SHP77 treated with DMSO at 0.1 percent for 48 hours (cell line): ENCODE results near the gene RBBP6.
"Not testable (repeated sequence)": the region's sequence is repeated elsewhere in the genome, so short reads cannot be mapped to it uniquely, and the experiment has no call there.

Experiments used
- DNase-seq: peaks from one replicate; lab custom pipeline; 2025; lab: John Stamatoyannopoulos, UW

The RBBP6 gene

DNA sequence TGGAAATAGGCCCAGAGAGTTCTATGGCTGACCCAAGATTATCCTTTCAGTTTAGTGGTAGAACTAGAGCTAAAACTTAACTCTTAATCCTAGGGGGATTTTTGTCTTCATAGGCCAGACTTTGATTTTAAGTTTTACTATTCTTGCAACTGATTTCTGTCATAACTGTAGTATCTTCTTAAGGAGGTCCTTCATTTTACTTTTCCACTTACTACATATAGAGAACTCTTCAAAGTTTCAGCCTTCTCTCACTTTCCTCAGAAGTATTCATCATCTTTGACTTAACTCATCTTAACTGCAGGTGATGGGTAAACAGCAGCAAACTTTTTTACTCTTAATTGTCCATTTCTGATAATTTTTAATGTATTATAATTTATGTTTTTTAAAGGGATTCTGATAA, 23.4 kb downstream of the RBBP6 start:
- no peak for DNase-seq

DNA sequence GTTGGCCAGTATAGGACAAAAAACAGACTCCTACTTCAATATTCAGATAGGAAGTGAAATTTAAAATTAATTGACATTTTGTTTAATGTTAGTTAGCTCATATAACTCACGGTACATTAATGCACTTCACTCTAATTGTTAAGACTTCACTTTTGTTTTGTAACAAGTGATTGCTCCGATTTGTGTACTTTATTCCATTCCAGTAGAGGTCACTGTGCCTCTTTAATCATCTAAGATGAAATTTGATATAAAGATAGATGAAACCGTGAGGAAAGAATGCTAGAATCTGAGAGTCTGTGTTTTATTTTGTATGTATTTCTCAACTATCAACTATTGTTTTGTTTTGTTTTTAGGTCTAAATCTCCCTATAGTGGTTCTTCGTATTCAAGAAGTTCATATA, 29.0 kb downstream of the RBBP6 start:
- no peak for DNase-seq

DNA sequence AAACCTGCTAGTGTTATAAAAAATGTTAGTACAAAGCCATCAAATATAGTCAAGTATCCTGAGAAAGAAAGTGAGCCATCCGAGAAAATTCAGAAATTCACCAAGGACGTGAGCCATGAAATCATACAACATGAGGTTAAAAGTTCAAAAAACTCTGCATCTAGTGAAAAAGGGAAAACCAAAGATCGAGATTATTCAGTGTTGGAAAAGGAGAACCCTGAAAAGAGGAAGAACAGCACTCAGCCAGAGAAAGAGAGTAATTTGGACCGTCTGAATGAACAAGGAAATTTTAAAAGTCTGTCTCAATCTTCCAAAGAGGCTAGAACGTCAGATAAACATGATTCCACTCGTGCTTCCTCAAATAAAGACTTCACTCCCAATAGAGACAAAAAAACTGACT, 31.7 kb downstream of the RBBP6 start:
- DNase-seq: no peak

DNA sequence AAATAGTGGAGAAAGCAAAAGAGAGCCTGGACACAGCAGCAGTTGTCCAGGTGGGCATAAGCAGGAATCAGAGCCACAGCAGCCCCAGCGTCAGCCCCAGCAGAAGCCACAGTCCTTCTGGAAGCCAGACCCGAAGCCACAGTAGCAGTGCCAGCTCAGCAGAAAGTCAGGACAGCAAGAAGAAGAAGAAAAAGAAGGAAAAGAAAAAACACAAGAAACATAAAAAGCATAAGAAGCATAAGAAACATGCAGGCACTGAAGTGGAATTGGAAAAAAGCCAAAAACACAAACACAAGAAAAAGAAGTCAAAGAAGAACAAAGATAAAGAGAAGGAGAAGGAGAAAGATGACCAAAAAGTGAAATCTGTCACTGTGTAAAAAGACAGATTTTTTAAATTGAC, 32.7 kb downstream of the RBBP6 start:
- no peak for DNase-seq

DNA sequence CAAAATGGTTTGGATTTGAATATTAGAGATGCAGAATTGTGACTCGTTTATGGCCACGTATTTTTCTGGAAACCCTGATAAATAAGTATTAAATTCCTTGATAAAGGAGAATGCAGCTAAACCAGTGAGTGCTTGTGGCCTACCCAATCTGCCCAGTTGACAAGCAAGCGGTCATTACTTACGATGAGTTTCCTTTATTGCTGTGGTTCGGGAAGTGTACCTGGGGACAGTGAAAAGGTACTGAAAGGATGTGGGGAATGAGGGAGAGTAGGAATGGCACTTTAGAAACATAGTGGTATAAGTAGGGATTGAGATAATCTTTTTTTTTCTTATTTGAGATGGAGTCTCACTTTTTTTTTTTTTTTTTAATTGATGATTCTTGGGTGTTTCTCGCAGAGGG, 33.8 kb downstream of the RBBP6 start:
- DNase-seq: no peak

DNA sequence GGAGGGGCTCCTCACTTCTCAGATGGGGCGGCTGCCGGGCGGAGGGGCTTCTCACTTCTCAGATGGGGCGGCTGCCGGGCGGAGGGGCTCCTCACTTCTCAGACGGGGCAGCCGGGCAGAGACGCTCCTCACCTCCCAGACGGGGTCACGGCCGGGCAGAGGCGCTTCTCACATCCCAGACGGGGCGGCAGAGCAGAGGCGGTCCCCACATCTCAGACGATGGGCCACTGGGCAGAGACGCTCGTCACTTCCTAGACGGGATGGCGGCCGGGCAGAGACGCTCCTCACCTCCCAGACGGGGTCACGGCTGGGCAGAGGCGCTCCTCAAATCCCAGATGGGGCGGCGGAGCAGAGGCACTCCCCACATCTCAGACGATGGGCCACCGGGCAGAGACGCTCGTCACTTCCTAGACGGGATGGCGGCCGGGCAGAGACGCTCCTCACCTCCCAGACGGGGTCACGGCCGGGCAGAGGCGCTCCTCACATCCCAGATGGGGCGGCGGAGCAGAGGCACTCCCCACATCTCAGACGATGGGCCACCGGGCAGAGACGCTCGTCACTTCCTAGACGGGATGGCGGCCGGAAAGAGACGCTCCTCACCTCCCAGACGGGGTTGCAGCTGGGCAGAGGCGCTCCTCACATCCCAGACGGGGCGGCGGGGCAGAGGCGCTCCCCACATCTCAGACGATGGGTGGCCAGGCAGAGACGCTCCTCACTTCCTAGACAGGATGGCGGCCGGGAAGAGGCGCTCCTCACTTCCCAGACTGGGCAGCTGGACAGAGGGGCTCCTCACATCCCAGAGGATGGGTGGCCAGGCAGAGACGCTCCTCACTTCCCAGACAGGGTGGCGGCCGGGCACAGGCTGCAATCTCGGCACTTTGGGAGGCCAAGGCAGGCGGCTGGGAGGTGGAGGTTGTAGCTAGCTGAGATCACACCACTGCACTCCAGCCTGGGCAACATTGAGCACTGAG, 35.4 kb downstream of the RBBP6 start:
- DNase-seq: not testable (repeated sequence)

DNA sequence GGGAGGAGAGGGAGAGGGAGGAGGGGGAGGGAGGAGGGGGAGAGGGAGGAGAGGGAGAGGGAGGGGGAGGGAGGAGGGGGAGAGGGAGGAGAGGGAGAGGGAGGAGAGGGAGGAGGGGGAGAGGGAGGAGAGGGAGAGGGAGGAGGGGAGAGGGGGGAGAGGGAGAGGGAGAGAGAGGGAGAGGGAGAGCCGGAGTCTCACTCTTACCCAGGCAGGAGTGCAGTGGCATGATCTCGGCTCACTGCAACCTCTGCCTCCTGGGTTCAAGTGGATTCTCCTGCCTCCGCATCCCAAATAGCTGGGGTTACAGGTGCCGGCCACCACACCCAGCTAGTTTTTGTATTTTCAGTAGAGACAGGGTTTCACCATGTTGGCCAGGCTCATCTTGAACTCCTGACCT, 36.4 kb downstream of the RBBP6 start:
- not testable (repeated sequence) for DNase-seq

DNA sequence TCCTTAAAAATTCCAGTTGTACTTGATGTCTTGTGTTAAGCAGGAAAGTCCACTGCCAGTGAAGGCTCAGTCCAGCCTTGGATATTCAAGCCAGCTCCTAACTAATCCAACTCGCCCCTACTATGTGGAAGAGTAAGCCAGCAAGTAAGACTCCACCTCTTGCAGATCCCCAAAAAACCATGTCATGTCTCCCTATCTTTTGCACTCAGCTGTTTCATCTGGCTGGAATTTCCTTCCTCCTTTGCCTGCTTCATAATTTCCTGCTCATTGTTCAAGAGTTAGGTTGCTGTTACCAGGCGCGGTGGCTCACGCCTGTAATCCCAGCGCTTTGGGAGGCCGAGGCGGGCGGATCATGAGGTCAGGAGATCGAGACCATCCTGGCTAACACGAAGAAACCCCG, 37.8 kb downstream of the RBBP6 start:
- DNase-seq: no peak

DNA sequence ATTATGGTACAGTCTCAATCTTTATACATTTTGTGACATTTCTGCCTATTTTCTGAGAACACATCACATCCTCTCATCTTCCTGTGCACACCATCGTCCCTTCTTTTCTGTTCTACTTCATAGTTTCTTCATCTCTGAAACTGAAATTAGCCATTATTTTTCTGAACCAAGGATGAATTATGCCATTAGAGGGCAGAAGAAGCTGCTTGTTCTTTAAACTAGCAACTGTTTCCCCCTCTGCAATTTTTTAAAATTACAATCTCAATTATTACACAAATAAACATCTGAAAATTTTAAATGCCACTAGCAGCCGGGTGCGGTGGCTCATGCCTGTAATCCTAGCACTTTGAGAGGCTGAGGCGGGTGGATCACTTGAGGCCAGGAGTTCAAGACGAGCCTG, 41.3 kb downstream of the RBBP6 start:
- no peak for DNase-seq

DNA sequence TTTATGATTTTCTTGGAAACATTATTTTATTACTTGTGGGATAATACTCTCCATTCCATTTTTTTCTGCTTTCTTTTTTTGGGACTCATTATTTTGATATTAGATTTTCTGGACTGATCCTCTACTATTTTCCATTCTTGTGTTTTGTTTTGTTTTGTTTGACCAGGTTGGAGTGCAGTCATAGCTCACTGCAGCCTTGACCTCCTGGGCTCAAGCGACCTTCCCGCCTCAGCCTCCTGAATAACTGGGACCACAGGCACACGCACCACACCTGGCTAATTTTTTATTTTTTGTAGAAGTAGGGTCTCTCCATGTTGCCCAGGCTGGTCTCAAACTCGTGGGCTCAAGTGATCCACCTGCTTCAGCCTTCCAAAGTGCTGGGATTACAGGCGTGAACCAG, 44.1 kb downstream of the RBBP6 start:
- no peak for DNase-seq

DNA sequence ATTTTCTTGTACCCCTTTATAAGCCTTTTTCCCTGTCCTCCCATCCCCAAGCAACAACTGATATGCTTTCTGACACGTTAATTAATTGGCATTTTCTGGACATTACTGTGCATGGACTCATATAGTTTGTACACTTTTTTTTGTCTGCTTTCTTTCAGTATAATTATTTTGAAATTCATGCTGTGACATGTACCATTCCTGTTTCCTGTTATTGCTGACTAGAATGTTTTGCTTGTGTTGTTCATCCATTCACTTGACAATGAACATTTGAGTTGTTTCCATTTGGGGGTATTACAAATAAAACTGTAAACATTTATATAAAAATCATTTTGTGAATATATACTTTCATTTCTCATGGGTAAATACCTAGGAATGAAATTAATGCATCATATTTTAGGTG, 50.6 kb downstream of the RBBP6 start:
- no peak for DNase-seq

DNA sequence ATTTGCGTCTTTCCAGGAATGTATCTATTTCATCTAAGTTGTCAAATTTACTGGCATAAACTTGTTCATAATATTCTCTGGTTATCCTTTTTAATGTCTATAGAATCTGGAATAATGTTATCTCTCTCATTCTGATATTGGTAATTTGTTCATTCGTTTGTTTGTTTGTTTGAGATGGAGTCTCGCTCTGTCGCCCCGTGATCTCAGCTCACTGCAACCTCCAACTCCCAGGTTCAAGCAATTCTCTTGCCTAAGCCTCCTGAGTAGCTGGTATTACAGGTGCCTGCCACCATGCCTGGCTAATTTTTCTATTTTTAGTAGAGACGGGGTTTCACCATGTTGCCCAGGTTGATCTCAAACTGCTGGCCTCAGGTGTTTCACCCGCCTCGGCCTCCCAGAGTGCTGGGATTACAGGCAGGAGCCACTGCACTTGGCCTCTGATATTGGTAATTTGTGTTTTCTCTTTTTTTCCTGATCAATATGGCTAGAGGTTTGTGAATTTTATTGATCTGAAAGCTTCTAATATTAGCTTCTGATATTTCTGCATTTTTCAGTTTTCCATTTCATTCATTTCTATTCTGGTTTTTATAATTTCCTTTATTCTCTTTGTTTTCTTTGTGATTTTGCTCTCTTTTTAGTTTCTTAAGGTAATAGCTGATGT, 59.5 kb downstream of the RBBP6 start:
- DNase-seq: no peak

DNA sequence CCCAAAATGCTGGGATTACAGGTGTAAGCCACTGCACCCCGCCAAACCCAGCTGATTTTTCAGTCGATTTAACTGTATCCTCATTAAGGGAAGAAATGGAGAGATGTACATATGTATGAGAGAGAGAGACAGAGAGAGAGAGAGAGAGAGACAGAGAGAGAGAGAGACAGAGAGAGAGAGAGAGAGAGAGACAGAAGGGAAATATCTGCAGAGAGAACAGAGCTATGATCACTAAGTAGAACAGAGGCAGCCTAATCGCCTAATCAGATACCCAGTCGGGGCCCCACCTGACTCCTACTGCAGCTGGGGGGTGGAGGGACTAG, 70.0 kb downstream of the RBBP6 start:
- DNase-seq: no peak

DNA sequence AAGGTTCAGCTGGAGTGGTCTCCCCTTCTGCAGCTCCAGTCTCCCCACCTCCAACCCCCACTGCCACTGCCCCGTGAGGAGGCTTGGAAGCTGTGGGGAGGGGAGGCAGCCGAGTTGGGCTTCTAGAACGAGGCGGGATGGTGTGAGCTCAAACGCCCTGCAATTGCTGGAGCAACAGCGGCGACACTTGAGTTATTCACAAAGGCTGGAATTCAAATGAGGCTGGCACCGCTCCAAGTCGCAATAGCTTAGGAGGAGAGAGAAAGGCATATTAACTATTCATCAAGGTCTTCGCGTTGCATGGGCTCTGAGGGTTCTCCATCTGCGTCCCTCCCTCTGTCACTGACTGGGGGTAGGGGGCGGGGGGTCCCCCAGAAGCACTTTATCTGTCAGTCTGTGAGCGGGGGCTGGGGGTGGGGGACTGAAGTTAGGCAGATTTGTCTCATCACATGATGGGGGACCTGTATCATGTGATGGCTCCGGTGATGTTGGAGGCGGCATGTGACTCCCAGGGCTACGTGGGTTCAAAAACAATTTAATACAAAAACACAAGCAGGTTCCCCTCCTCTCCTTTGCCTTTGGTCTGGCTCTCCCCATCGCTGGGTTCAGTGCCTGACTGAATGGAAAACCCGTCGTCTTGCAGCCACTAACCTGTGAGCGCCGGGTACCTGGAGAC, 70.5 kb downstream of the RBBP6 start:
- no peak for DNase-seq

DNA sequence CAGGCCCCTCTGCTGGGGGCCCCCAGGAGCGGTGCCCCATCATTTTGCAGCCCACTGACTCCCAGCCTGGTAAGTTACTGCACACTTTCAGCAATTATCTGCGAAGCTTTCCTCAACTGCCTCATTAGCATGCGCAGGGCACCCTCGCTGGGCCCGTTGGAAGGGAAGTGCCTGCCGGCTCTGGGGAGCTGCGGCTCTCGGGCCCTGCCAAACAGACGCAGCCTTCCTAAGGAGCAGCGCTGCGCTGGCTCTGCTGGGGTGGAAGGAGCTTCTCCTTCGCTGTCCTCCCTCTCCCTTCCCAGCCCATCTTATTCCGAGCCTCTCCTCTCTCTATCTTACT, 71.0 kb downstream of the RBBP6 start:
- no peak for DNase-seq

DNA sequence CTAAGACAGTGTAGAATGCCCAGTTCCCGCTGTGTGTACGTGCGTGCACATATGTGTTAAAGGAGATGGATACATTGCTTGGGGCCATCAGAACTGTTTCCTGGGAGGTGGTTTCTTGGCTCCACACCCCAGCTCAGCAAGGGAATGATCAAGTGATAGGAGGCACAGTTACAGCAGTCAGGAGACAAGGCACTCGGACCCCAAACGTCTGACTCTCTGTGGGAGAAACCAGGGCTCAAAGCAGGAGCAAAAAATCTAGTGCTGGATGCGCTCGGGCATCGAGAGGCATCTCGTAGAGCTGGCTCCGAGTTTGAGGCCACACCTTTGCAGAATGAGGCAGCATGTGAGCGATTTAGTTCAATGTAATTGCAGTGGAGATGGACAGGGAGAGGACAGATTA, 71.9 kb downstream of the RBBP6 start:
- no peak for DNase-seq

DNA sequence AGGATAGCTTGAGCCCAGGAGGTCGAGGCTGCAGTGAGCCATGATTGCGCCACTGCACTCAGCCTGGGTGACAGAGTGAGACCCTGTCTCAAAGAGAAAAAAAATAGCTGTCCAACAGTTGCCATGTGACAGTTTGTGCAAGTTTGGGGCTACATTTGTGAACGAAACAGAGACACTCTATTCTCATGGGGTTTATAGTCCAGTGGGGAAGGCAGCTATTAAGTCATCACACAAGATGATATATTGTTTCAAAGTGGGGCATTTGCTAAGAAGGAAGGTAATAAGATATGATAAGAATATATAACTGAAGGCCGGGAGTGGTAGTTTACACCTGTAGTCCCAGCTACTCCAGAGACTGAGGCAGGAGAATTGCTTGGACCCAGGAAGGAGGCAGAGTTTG, 73.3 kb downstream of the RBBP6 start:
- no peak for DNase-seq

DNA sequence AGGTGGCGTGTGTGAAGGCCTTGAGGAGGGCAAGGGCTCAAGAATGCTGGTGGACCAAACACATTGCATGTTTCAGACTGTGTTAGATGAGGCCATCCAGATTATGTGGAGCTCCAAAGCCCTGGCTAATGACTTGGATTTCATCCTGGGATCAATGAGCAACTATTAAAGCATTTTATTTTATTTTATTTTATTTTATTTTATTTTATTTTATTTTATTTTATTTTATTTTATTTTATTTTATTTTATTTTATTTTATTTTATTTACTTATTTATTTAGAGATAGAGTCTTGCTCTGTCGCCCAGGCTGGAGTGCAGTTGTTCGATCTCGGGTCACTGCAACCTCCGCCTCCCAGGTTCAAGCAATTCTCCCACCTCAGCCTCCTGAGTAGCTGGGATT, 73.9 kb downstream of the RBBP6 start:
- DNase-seq: not testable (repeated sequence)

DNA sequence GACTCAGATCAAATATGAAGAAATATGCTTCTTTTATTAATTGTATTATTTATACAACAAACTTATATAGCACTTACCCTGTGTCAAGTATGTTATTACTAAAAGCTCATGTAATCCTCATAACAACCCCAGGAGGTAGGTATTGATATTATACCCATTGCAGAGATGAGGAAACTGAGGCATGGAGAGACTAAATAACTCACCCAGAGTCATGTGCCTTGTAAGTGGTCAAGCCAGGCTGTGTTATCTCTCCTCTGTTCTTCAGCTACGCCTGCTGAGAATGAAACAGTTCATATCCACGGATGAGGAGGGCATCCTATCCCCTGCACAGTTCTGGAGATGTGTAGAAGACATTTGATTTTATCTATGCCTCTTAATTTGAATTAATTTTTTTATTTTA, 78.1 kb downstream of the RBBP6 start:
- no peak for DNase-seq
